SK-N-SH (cell line): ENCODE results near the gene CBX1.

Experiments used
- CTCF ChIP-seq: fragments of 200-600 bp; sonication (generic); IDR thresholded peaks from 2 replicates; pipeline ENCODE4 v1.6.1; 2017; ENCODE audit warnings: antibody characterized with exemption, mild to moderate bottlenecking, moderate library complexity
- MAX ChIP-seq: IDR thresholded peaks from 2 replicates; pipeline ENCODE4 v1.4.0; 2012; ENCODE audit warnings: low read depth
- NRF1 ChIP-seq: IDR thresholded peaks from 2 replicates; pipeline ENCODE4 v1.6.1; 2012; ENCODE audit warnings: low read depth, mild to moderate bottlenecking, low read length
- POLR2AphosphoS5 ChIP-seq: IDR thresholded peaks from 2 replicates; pipeline ENCODE4 v1.6.1; 2012; ENCODE audit warnings: low read depth, low read length
- RCOR1 ChIP-seq: fragments of 150-350 bp; IDR thresholded peaks from 2 replicates; pipeline ENCODE4 v1.6.1; 2017; ENCODE audit warnings: antibody characterized with exemption, low read length
- SIN3A ChIP-seq: IDR thresholded peaks from 2 replicates; pipeline ENCODE4 v1.6.1; 2012; ENCODE audit warnings: low read depth, mild to moderate bottlenecking, low read length, moderate library complexity, borderline replicate concordance
- SMC3 ChIP-seq: IDR thresholded peaks from 2 replicates; pipeline ENCODE4 v1.6.1; 2012; ENCODE audit warnings: low read depth, low read length, improper control_type of control experiment

GRCh38 chr17:48150597-48151001 lies 49.3 kb upstream of the CBX1 start:
- TF ChIP-seq CTCF, result no peak
- TF ChIP-seq MAX, result no peak
- no peak for TF ChIP-seq SMC3
- TF ChIP-seq SIN3A, result no peak
- TF ChIP-seq RCOR1, result no peak
- TF ChIP-seq NRF1, result no peak
- TF ChIP-seq POLR2AphosphoS5, result no peak
